ENCODE results near the gene DCDC2.

Gene DCDC2

GRCh38 chr6:24154121-24154520 lies 203.7 kb downstream of the DCDC2 start:
- TF ChIP-seq CTCF (conservative IDR thresholded peaks at IDR 0.05; ENCODE audit: low read depth, low read length) = no peak
- no peak for DNase-seq (ENCODE audit: low read depth)
- no peak overlapping the region for H3K4me3 ChIP-seq (ENCODE audit: low read length)

- no peak for DNase-seq (ENCODE audit: low read depth)
- H3K4me3 ChIP-seq (ENCODE audit: low read length) = no peak overlapping the region
- TF ChIP-seq CTCF (conservative IDR thresholded peaks at IDR 0.05; ENCODE audit: low read depth, low read length) = no peak
Measured at GRCh38 chr6:24152014-24152413, 205.8 kb downstream of the DCDC2 start.

- DNase-seq (ENCODE audit: low read depth) = no peak
- H3K4me3 ChIP-seq (ENCODE audit: low read length) = no peak overlapping the region
- no peak for TF ChIP-seq CTCF (conservative IDR thresholded peaks at IDR 0.05; ENCODE audit: low read depth, low read length)
Measured at GRCh38 chr6:24149836-24150235, 208.0 kb downstream of the DCDC2 start.

- no peak overlapping the region for H3K4me3 ChIP-seq (ENCODE audit: low read length)
- DNase-seq (ENCODE audit: low read depth) = no peak
- TF ChIP-seq CTCF (conservative IDR thresholded peaks at IDR 0.05; ENCODE audit: low read depth, low read length) = no peak
Measured at GRCh38 chr6:24149296-24149695, 208.6 kb downstream of the DCDC2 start.

GRCh38 chr6:24148684-24149083 lies 209.2 kb downstream of the DCDC2 start:
- TF ChIP-seq CTCF (conservative IDR thresholded peaks at IDR 0.05; ENCODE audit: low read depth, low read length) = no peak
- DNase-seq (ENCODE audit: low read depth) = no peak
- no peak overlapping the region for H3K4me3 ChIP-seq (ENCODE audit: low read length)

- DNase-seq (ENCODE audit: low read depth) = no peak
- TF ChIP-seq CTCF (conservative IDR thresholded peaks at IDR 0.05; ENCODE audit: low read depth, low read length) = no peak
- no peak overlapping the region for H3K4me3 ChIP-seq (ENCODE audit: low read length)
Measured at GRCh38 chr6:24148154-24148570, 209.7 kb downstream of the DCDC2 start.

GRCh38 chr6:24147511-24148153 lies 210.2 kb downstream of the DCDC2 start:
- no peak for TF ChIP-seq CTCF (conservative IDR thresholded peaks at IDR 0.05; ENCODE audit: low read depth, low read length)
- no peak for DNase-seq (ENCODE audit: low read depth)
- no peak overlapping the region for H3K4me3 ChIP-seq (ENCODE audit: low read length)
